Activated CD8-positive, alpha-beta memory T cell treated with anti-CD3 and anti-CD28 coated beads for 36 hours (primary cell): ENCODE results near the gene OTUD7B. TPM values are rescaled to one million over a fixed set of nuclear protein-coding genes. Genes with fewer than 3 reads are reported as not detected.

Source experiments
- CTCF ChIA-PET: fragments of 350-600 bp; sonication (Branson Sonifier 250); formaldehyde crosslinking; loops from one replicate; lab custom pipeline; 2021; ENCODE audit warnings: antibody characterized with exemption; lab: Charles Lee
- POLR2A ChIA-PET: fragments of 350-600 bp; sonication (Branson Sonifier 250); formaldehyde crosslinking; loops from one replicate; lab custom pipeline; 2021; ENCODE audit warnings: antibody characterized with exemption; lab: Charles Lee
- total RNA-seq, 2 experiments: library from RNA; stranded (reverse); gene quantifications; one replicate each; pipeline ENCODE4 v1.2.3, GENCODE V29; 2021

Gene OTUD7B
- total RNA-seq, 2 experiments from 2014 or later = 39.5 to 40.6 TPM

DNA sequence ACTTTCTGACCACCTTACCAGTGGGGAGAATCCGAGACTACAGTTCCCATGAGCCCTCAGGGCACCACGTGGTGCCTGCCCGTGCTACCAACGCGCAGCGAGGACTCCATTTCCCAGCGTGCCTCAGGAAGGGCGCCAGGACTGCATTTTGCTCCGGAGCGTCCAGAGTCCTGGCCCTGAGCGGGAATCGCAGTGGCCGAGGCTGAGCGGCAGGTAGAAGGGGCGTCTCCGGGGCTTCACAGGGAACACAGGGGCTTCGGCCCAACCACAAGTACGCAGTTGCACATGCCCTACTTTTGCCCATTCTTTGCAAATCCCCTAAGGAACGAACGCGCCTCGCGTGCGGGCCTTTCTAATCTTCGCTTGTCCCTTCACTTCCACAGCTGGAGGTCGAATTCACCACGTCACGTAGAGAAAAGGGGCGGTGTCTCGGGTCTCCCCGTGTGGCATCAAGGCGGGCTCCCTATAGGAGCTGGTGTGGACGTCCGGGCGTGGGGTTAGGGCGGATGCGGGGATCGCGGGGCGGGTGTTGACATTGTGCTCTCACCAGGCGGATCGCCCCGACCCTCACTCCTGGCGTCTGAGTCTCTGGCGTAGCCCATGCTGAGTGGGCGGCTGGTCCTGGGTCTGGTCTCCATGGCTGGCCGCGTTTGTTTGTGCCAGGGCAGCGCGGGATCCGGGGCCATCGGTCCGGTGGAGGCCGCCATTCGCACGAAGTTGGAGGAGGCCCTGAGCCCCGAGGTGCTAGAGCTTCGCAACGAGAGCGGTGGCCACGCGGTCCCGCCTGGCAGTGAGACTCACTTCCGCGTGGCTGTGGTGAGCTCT is 110.9 kb downstream of the OTUD7B start, which contains the start of gene BOLA1:
Gene BOLA1 (plus strand): TSS at position 109 of the 825 bp plus-strand sequence. CDS start 492 bp downstream, at position 601.
- POLR2A ChIA-PET = interaction anchor here (0.7 to 2.5 kb wide), 4 partner anchors 9 to 45 kb away, joined by 4 to 22 read pairs (median 4); a partner anchor contains a TSS
- CTCF ChIA-PET = interaction anchor here (1.1 to 1.2 kb wide), 2 partner anchors 13 to 39 kb away, joined by 3 read pairs; a partner anchor contains a TSS

GRCh38 chr1:149896575-149896974 is 114.0 kb downstream of the OTUD7B start:
- CTCF ChIA-PET = interaction anchor here (1.7 kb wide), 1 partner anchor 8 kb away, joined by 5 read pairs; a partner anchor contains a TSS
- POLR2A ChIA-PET = no interaction called here

DNA sequence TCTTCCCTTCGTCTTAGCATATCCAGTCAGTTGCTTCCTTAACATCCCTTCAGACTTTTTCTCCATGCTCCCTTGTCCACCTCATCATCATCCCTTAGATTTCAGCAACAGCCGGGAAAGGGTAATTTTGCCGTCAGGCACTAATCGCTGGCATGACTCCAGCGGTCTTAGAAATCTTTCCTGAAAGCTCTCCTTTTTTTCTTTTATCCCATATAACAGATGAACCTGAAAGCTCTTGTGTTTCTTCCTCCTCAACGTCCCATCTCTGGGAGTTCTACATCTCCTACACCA is 121.6 kb downstream of the OTUD7B start:
- ChIA-PET POLR2A (interaction anchor here (1.5 to 3.6 kb wide), 3 partner anchors 10 to 345 kb away, joined by 3 to 22 read pairs (median 6); partner anchors contain the start of gene BOLA1), CTCF (interaction anchor here (0.6 to 1.8 kb wide), 5 partner anchors 8 to 298 kb away, joined by 3 to 7 read pairs (median 3); no protein-coding TSS in a partner anchor)

- ChIA-PET CTCF (interaction anchor here (0.6 to 2.5 kb wide), 8 partner anchors 8 to 299 kb away, joined by 3 to 8 read pairs (median 3); partner anchors contain the start of gene SF3B4), POLR2A (interaction anchor here (1.0 to 4.8 kb wide), 14 partner anchors 11 to 381 kb away, joined by 3 to 75 read pairs (median 6); partner anchors contain the start of genes APH1A, BOLA1, OTUD7B and VPS45)
Measured at GRCh38 chr1:149888247-149888998, 122.1 kb downstream of the OTUD7B start.

Other genes starting within 250 kb of the OTUD7B start
- gene FCGR1A, start 228.0 kb downstream of the OTUD7B start, total RNA-seq = not detected
- gene BOLA1, start 111.2 kb downstream of the OTUD7B start, total RNA-seq = 10 to 100 TPM; 28.1 TPM
- gene SV2A, start 92.9 kb downstream of the OTUD7B start, total RNA-seq = 1 to 10 TPM; 8.5 to 8.8 TPM
- 100 to 1,000 TPM; 107 TPM for gene SF3B4, start 82.9 kb downstream of the OTUD7B start, total RNA-seq
- 1 to 10 TPM; 1.9 TPM for gene MTMR11, start 73.8 kb downstream of the OTUD7B start, total RNA-seq
- gene VPS45, start 57.0 kb upstream of the OTUD7B start, total RNA-seq = 10 to 100 TPM; 25.7 to 27.0 TPM
- 10 to 100 TPM; 34.2 to 35.0 TPM for gene PLEKHO1, start 139.2 kb upstream of the OTUD7B start, total RNA-seq
- gene ANP32E, start 225.4 kb upstream of the OTUD7B start, total RNA-seq = 100 to 1,000 TPM; 161 TPM
- gene CA14, start 247.0 kb upstream of the OTUD7B start, total RNA-seq = not detected